GM12891 (cell line): ENCODE data around the gene FBXO21.
"Not testable (repeated sequence)": the region's sequence is repeated elsewhere in the genome, so short reads cannot be mapped to it uniquely, and the experiment has no call there.

Experiments used
- POLR2A ChIP-seq: IDR thresholded peaks from 2 replicates; pipeline ENCODE4 v1.6.1; 2011; ENCODE audit warnings: low read depth, low read length, control low read depth
- SPI1 ChIP-seq: IDR thresholded peaks from 2 replicates; pipeline ENCODE4 v1.6.1; 2011; ENCODE audit warnings: low read depth, low read length, control low read depth
- TAF1 ChIP-seq: IDR thresholded peaks from 2 replicates; pipeline ENCODE4 v1.6.1; 2011; ENCODE audit warnings: low read depth, low read length, control low read depth

DNA sequence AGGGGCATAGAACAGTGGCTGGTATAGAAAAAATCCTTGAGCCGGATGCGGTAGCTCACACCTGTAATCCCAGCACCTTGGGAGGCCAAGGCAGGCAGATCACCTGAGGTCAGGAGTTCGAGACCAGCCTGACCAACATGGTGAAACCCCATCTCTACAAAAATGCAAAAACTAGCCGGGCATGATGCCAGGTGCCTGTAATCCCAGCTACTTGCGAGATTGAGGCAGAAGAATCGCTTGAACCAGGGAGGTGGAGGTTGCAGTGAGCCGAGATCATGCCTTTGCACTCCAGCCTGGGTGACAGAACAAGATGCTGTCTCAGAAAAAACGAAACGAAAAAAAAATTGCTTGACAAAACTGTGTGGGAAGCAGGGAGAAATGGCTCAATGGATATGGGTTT is 2.3 kb upstream of the FBXO21 start:
- TF ChIP-seq POLR2A, SPI1, TAF1: not testable (repeated sequence)
